HG02588 (cell line): Measurements from ENCODE around the gene KIAA1614.
"Not testable (repeated sequence)": the region's sequence is repeated elsewhere in the genome, so short reads cannot be mapped to it uniquely, and the experiment has no call there.

Source experiments
- ATAC-seq: cut with Tn5 transposase; IDR thresholded peaks from one replicate; pipeline ENCODE4 v1.9.1; 2021; ENCODE audit warnings: mild to moderate bottlenecking, moderate library complexity; ENCODE audit not compliant: unreplicated experiment

The KIAA1614 gene

DNA sequence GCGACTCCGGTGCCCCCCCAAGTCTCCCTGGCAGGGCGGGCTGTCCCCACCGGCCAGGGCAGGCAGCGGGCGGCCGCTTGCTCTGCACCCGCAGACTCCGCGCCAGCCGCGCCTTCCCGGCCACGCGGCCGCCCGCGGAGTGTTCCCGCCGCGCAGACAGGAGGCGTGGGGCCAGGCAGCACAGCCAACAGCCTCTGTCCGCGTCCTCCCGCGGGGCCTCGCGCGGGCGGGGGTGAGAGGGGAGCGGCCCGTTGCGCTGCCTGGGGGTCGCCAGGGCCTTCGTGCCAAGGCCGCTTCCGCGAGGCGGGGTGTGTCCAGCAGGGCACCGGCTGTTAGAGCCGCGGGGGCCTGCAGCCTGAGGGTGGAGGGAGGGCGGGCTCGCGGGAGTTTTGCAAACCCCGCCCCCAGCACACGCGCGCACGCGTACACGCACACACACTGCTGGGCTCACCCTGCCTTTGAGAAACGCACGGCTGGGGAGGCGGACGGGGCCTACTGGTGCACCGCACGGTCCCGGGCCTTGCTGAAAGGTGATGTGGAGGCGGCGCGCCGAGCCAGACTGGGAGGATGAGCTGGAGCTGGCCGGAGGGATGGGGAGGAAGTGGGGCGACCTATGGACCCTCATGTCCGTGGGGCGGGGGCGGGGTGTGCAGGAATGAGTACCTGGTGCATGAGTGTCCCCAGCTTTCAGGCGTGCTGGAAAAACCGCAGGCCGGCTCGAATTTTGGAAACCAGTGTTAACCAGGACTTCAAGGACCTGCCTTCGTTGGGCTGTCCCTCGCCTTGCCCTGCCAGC is 41.5 kb downstream of the KIAA1614 start:
- peak; percentile 80 for ATAC-seq

DNA sequence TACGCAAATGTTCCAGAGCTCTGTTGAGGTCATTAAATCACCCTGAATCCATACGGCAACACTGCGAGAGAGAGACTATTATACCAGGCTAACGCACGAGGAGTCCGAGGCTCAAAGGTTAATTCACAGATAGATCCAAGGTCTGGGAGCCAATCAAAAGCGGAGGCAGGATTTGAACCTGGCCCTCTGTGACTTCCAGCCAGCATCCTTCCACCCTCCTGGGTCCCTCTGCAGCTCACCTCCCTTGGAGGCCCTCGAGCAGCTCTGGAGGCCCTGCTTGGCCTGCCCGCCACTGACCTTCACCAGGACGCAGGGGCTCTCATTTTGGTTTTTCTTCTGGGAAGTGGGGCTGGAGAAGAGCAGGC is 42.1 kb downstream of the KIAA1614 start:
- ATAC-seq, result no peak

DNA sequence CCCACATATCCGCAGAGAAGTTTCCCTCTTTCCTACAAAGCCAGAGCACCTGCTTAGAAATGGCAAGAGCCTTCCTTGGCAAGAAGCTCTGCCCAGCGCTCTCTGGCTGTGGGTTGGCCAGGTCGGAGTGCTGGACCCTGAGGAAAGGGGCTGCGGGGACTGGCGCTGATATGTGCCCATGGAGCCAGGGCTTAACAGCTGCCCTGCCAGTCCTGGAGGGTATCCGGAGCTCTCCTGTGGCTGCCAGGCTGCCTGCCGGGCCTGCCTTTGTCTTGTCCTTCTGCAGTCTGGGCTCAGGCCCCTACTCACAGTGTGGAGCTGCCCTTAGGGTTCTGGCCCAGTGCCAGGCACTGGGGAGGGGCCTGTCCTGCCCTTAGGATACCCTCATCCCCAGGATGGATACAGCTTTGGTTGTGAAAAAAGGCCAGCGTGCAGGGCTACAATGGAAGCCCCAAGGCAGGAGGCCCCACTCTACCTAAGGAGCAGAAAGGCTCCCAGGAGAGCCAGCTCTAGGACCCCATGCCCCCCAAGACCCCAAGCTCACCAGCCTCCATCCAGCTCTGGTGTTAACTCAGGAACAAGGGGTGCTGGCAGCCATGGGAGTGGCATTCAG is 43.4 kb downstream of the KIAA1614 start:
- no peak for ATAC-seq

DNA sequence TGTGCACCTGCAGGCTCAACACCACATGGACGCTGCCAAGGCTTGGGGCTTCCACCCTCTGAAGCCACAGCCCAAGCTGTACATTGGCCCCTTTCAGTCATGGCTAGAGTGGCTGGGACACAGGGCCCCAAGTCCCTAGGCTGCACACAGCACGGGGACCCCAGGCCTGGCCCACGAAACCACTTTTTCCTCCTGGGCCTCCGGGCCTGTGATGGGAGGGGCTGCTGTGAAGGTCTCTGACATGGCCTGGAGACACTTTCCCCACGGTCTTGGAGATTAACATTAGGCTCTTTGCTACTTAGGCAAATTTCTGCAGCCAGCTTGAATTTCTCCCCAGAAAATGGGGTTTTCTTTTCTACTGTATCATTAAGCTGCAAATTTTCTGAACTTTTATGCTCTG is 46.9 kb downstream of the KIAA1614 start:
- ATAC-seq, result not testable (repeated sequence)

DNA sequence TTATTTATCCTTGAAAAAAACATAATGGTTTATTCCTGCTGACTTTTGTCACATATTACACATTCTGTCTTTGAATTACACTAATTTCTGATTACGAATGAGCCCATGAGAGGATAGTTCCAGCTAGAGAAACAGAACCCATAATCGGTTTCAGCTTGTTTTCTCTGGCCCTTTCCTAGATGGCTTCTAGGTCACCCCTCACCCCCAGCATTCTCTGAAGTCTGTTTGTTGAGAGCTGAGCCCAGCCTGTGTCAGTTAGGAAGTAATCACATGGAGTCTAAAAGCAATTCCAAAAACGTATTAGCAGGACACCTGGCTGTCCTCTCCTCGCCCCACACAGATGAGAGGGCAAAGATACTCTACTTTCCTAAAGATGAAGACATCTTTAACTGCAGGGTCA is 48.9 kb downstream of the KIAA1614 start:
- no peak for ATAC-seq

DNA sequence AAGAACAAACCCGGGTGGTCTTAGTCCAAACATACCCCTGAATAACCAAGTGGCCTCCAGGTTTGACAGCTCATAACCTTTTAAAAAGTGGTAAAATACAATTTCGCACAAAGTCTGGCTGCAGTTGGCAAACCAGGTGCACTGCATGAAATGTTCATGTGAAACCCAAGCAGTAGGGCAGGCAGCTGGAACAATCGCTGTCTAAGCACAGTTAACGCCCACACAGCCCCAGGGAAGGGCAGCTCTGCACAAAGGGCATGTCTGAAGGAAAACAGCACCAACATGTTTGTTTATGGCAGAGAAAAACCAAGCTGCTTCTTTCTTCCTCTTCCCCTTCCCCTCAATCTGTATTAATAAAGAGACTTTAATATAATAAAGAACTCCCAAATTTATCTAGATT is 49.5 kb downstream of the KIAA1614 start:
- ATAC-seq, result no peak

DNA sequence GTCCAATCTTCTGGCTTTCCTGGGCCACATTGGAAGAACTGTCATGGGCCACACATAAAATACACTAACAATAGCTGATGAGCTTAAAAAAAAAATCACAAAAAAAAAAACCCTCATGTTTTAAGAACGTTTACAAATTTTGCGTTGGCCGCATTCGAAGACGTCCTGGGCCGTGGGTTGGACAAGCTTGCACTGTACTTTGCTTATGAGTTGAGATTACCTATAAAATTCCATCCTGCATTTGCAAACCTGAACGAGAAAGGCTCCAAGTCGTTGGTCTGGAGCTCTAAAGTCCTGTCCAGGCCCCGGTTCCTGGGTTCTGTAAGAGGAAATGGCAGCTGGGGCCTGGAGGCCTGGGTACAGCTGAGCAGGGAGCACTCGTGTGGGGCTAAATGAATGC is 51.4 kb downstream of the KIAA1614 start:
- no peak for ATAC-seq

DNA sequence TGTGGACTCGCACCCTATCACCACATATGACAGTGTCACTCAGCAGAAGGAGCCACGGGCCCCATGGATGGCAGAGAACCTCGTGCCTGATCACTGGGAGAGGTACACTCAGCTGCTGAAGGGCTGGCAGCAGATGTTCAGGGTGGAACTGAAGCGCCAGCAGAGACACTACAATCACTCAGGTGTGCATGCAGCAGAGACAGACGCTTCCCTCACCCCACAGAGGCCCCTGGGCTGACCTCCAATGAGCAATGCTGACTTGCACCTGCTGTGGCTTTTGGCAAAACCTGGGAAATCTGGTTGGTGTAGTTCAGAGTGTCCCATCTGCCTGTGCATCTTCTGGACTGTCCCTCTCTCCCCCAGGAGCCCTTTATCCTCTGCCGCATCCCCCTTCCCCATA is 51.9 kb downstream of the KIAA1614 start:
- ATAC-seq, result no peak

DNA sequence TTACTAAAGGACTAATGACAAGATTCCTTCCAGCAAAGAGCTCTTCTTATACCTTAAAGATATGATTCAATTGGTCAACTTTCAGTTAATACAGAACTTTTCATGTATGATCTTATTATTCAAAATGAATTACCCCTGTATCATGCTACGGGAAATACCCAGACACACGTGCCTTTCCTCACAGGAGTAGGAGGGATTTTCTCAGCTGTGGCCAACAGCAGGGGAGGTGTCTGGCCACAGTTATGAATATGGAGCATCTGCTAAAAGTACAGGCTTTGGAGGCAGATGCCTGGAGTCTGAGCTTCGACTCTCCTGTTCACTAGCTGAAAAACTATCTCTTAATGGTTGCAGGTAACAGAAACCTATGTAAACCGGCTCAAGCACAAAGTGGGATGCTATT is 53.6 kb downstream of the KIAA1614 start:
- no peak for ATAC-seq

DNA sequence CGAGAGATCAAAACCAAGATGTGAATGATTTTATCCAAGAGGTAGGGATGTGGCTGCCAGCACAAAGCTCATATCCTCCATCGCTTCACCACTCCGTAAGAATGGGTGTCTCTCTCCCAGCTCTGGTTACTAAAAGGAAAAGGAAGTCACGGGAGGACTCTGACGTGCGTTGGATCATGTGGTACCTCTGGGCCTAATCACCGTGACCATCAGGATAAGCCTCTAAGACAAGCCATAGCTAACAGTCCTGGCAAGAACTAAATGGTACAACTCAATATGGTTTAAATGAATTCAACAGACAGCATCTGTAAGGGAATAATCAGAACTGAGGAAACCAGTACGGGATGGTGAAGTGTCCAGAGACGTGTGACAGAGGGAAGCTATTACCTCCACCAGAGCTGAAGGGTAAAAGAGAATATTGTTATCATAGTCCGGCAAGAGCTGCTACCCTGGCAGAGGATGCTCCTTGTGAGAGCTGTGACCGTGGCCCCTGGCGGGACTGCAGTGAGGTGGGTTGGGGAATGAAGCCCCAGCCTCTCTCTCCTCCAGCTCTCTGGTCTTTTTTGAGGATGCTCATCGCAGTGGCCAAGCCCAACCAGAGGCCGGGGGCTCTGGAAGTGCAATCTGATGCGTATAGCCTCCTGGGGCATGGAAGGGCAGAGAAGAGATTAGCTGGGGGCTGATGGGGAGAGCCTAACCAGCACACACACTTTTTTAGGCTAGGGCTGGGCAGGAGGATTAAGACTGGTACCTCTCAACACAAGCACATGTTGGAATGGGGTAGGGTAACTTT is 54.2 kb downstream of the KIAA1614 start:
- no peak for ATAC-seq

DNA sequence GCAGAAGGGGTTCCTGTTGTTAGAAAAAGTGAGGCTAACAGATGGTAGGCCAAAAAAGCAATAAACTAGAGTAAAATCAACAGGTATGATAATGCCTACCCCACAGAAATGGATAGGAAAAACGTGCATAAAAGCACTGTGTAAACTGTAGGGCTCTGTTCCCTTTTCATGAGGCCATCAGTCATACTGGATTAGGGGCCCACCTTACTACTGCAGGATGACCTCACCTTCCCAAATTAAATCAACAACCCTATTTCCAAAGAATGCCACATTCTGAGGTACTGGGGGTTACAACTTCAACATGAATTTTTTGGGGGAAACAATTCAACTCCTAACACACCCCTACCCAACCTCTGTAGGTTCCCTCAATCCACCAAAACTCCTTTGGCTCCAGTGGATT is 54.9 kb downstream of the KIAA1614 start:
- ATAC-seq, result no peak

DNA sequence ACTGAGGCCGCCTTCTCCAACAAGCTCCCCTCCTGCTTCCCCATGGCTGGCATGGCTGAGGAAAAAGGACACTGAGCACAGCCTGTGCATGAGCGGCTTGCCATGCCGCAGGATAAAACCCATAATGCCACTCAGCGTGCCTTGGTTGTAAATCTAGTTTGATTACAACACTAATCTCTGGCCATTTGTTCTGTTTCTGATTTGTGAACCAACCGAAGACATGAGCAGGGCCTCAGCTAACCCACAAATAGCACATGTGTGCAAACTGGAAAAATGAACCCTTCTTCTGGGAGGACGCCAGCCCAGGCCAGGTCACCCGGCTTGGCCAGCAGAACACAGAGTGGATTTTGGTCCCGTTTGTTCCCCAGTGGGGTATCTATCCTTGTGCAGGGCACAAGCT is 56.1 kb downstream of the KIAA1614 start:
- not testable (repeated sequence) for ATAC-seq

DNA sequence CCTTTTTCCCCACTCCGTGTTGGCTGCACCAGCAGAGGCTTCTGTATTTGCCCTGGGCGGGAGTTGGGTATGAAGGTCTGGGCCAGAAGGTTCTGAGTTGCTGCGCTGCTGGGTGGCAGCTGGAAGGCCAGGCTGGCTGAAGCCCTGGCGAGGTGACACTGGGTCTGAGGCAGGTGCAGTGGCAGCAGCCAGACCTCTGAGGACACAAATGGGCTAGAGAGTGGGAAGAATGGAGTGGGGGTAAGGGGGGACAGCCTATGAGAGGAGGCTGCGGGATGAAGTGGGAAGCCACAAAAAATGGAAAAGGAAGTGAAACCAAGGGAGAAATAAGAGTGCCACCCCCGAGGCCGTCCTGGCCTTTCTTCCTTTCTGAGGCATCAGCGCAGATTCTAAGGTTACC is 56.7 kb downstream of the KIAA1614 start:
- no peak for ATAC-seq

DNA sequence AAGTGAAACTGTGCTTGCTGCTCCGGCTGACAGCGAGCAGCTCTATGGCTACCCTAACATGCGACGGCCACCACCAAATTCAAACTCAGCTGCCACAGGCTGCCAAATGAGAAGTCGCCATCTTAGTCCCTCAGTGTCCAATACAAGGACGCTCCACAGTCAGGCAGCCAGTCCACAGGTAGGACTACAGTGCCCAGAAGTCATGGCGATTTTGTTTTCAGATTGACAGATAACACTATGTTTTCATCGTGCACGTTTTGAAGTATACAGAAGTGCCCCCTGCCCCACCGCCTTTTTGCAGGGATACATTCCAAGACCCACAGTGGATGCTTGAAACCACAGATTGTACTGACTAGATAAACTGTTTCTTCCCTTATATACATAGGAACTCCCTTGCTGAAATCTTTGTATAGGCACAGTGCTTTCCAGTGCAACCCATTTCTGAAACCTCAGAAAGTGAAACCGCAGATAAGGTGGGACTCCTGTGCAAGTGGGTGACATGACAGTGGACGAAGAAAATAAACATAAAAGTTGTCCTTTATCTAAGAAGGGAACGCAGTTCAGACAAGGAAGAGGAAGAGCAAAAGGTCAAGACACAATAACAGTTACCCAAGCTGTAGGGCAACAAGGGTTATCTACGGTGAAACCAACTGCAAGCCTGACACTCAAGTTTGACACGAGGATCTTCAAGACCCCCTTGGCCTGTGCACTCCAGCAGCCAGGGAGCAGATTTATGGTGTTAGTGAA is 57.8 kb downstream of the KIAA1614 start:
- no peak for ATAC-seq

DNA sequence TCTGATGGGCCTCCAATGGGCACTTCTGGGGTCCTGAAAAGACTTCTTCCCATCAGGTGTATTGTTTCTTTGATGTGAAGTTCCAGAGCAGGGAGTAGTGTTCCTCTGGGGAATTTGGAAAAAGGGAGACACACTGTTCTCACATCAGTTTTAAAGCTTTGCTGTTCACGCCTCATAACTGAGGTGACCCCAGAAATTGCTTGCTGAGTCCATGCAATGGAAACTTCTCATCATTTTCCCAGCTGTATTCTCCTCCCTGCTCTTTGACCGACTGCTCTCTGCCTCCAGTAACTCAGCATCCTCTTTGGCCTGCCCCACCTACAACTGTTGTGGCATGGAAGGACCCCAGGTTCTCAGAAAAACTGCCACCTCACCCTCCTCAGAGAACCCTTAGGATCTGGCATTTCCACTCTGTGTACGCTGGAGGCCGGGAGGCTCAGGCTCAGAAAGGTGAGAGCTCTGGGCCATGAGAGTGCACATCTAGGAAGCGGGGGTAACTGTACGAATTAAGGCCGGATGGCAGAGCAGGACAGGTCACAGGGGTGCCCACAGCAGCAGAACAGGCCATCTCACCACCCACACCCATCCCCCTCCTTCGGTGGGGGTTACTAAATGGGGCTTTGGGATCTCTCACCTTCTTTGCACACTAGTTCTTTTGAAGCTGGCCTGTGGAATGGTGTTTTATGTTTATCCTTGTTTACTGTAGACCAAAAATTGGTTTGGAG is 58.7 kb downstream of the KIAA1614 start:
- ATAC-seq, result no peak

DNA sequence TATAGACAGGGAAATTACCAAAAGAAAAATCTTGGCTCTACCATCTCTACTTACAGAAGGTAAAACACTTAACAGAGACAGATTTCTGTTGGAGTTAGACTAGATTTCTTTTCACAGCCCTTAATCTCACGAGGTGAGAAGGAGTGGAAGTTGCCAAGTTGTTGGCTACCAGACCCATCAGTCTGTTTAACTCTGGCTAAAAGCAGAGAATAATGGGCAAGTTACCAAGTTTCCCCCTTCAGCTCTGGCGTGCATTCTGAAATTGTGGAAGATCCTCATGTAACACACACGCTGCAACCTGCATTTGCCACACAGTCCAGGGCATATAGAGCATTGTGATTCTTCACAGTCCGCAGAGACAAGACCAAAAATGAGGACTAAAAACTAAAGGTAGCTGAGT is 60.7 kb downstream of the KIAA1614 start:
- no peak for ATAC-seq

DNA sequence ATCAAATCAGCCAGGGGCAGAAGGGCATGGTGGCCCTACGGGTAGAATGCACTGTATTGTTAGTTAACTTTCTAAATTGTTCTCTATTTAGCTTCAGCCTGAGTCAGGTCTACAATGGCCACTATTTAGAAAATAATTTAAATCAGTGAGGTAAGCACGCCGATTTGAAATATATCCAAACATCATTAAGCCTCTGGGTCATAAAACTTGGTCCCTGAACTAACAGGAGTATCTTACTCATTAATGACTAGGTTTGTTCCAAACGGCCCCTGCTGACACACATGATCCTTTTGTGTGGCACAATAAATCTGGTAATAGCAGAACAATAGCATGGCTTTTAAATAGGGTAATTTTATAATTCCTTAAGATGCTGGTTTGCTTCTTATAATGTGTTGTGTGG is 61.5 kb downstream of the KIAA1614 start:
- no peak for ATAC-seq

DNA sequence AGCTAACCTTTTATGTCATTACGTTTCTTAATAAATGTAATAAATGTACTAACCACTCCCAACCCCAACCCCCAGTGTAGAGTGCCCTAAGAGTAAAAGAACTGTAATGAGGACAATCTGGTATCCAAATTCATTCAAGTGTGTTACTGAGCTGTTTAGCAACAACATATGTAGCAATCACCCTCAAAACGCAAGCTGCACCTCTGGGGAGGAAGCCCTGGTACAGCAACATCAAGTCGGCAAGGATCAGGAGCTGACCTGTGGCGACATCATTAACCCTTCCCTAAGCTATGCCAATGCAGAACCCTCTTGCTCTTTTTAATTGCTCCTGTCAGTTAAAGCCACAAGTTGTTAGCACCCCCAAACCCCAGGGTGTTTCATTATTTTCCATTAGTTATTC is 62.9 kb downstream of the KIAA1614 start:
- ATAC-seq, result no peak

DNA sequence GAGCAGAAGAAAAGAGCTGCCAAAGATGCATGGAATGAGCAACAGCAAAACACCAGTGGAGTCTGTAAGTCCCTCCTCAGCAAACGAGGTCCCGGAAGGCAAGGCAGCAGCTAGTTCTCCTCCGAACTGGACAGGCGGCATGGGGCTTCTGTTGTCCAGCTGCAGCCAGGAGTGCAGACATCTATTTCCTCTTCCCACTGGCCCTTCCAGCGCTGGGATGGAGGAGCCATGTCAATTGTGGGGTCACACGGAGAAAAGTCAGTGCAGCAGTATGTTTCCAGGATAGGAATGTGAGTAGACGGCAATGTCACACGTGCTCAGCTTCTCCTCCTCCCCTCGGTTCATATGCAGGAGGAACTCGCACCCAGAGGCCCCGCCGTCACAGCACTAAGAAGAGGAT is 63.5 kb downstream of the KIAA1614 start:
- ATAC-seq, result no peak

DNA sequence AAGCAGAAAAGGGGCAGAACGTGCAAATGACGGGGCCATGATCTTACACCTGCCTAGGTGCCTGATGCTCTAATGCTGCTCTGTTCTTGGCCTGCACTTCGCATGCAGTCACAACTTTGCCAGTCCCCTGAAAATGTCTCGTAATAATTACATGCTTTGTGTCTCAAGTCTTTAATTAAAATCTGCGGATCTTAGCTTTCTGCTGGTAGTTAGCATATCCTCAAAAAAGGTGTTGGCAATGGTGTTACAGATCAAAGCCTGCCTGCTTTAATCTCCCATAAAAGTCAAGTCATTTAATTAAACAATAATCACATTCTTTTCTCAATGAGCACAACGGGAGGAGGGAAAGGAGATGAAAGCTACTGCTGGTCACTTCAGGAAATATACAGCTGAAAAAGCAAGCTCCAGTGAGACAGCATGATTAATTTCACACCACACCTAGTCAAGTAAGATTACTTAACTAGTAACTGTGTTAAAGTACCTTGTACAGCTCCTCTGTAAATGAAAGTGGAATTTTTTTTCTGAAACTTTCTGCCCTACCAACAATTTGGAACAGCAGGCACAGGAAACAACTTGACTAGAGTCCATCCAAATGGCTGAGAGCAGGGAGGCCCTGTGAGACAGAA is 64.1 kb downstream of the KIAA1614 start:
- ATAC-seq, result no peak
